CD4-positive, alpha-beta T cell treated with Interleukin-12 subunit alpha and Interleukin-12 subunit beta, for 1 hour (primary cell): Measurements from ENCODE around the gene PLAU.
"Not testable (repeated sequence)": the region's sequence is repeated elsewhere in the genome, so short reads cannot be mapped to it uniquely, and the experiment has no call there.

Source experiments
- DNase-seq: peaks from one replicate; pipeline ENCODE4 v3.0.0-alpha.2; 2020

Gene PLAU

DNA sequence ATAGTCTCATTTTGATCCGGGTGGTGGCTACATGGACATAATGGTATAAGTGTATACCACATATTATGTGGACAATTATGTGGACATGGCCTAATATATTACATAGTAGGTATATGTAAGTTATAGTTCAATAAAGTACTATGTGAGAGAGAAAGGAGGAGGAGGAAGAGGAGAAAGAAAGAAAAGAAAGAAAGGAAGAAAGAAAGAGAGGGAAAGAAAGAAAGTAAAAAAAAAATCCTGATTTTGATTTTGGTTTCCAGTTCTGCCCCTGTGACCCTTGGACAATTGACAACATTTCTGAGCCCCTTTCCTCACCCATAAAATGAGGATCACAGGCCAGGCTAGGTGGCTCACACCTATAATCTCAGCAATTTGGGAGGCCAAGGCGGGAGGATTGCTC, 44.8 kb downstream of the PLAU start:
- no peak for DNase-seq

DNA sequence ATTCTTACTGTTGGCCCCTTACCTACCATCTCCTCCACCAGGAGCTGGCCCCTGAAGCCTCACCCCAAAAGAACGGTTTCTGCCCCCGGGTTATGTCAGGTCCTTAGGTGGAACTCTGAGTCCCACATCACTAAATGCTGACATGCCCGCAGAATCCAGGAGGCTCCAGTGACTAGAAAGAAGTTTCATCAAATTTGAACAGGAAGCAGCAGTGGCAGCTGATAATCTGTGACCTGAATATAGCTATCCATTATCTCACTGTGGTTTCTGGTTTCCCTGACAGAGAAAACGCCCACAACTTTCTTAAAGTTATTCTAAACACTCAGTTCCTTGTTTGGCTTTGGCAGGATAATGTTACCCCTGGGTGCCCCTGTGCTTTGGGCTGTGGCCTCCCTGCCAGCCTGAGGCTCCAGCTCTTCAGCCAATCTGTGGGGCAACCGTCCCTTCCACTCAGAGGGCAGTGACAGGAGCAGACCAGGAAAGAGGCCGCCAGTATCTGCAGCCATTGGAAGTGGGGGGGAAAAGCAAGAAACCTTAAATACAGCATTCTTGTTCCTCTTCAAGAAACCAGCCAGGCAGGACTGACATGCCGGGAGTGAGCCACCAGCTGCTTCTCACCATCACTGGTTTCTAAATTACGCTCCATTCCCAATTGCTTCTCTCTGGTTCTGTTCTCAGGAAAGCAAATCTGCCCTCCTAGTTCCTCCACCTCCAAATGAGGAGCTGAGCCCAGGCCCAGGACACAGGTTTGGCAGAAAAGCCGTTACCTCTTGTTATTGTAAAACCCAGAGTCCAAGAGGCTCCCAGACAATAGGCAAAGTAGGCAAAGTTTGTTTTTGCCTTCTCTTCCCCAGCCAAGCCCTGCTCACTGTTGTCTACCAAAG, 45.8 kb downstream of the PLAU start:
- DNase-seq = peak; percentile 61

DNA sequence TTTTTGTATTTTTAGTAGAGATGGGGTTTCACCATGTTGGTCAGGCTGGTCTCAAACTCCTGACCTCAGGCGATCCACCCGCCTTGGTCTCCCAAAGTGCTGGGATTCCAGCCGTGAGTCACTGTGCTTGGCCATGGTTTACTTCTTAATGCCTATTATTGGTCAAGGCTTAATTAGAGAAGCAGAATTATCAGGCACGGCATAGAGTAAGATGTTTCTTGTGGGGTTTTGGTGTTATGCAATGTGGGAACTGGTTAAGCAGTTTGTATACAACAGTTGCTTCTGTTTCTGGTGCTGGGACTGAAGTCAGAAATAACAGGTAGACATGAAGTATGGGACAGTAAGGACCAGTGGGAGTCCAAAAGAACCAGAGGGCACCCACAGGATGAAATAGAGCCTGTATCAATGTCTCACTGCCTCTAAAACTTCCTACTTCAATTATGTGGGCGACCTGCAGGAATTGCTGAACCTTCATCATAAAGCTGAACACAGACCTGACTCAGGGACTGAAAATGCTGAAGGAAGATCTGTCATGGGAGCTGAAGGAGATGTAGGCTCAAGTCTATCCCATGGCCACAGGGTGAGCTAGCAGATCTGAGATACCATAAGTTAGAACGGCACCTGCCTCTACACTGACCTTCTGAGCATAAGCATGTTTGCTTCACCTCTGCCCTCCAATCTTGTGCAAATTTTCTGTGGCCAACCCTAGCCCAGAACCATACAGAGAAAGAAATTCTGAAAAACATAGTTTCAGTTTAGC, 48.7 kb downstream of the PLAU start:
- no peak for DNase-seq

DNA sequence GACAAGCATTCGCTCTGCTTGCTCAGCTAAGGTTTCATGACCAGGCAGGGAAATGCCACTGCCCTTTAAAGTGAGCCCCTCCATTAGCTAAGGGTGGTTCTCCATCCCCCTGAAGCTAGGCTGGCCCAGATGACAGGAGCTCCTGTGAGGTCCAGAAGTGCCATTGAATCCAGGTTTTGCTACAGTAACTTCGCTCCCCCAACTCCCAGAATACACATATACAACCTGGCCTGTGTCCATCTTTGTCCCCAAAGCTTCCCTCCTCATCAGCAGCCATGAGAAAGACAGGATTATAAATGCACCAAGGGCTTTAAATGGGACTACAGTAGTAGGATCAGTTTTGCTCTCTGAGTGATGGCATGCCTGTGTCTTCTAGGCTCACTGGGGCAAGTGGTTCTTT, 51.5 kb downstream of the PLAU start:
- DNase-seq = no peak

DNA sequence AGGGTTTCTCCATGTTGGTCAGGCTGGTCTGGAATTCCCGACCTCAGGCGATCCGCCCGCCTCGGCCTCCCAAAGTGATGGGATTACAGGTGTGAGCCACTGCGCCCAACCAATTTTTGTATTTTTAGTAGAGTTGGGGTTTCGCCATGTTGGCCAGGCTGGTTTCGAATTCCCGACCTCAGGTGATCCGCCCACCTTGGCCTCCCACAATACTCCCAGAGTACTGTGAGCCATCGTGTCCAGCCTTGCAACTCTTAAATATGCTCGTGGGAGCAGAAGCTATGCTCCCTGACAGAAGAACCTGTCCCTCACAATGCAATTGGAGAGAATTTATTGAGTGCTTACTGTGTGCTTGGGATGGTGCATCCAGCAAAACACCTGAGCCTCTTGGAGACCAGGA, 52.6 kb downstream of the PLAU start:
- DNase-seq = not testable (repeated sequence)

- no peak for DNase-seq
Observed at GRCh38 chr10:73964743-73965142, 53.8 kb downstream of the PLAU start.

DNA sequence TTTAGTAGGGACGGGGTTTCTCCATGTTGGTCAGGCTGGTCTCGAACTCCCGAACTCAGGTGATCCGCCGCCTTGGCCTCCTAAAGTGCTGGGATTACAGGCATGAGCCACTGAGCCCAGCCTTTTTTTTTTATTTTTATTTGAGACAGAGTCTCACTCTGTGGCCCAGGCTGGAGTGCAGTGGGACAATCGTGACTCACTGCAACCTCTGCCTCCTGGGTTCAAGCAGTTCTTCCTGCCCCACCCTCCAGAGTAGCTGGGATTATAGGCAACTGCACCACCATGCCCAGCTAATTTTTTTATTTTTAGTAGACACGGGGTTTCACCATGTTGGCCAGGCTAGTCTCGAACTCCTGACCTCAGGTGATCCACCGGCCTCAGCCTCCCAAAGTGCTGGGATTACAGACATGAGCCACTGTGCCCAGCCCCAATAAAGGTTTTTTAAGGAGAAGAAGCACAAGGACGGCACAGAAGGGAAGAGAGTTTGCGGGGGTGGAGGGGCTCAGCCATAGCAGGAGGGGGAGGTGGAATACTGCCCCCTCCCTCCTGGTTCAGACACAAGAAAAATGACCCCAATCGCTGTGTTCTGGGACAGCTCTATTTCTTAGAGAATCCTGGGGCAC, 54.4 kb downstream of the PLAU start:
- DNase-seq = not testable (repeated sequence)

DNA sequence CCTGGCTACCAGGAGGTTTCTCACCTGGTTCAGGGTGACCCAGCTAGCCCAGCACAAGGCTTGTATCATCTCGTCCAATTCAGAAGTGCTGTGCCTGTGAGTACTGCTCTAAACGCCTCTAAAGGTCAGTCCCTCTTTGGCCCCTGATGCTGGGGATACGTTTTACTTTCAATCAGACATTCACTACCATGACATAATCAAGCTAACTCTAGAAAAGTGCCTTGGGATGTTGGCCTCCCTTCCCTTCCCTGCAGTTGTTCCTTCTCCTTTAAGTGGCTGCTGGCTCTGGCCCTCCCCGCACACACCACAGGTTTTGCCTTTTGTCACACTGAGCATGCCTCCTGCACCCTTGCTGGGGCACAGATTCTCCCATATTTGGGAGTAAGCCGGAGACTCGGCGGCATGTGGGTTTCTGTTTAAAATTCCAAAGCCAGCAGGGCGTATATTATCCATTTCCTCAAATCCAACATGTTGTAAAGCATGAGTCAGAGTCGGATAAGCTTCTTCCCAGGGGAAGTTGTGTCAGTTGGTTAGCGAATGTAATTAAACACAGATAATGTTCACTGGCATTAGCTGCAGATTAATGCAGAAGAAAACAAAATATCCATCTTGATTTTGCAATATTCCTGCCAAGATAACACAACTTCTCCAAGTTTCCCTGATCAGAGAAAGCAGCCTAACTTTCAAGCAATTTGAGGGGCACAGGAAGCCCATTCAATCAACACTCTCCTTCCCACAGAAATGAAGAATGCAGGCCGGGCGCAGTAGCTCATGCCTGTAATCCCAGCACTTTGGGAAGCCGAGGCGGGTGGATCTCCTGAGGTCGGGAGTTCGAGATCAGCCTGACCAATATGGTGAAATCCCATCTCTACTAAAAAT, 55.2 kb downstream of the PLAU start:
- DNase-seq = no peak

GRCh38 chr10:73967022-73967429, 56.1 kb downstream of the PLAU start:
- DNase-seq = no peak
